H1 (cell line): Measurements from ENCODE around the gene DLAT.

ENCODE experiments used
- ASH2L ChIP-seq: fragments of 200-600, 300-600 bp; sonication (generic); IDR thresholded peaks from one replicate; pipeline ENCODE4 v1.7.1; 2017; ENCODE audit warnings: low read length
- CTCF ChIP-seq, 3 experiments: IDR thresholded peaks; 1 replicate in 2 of 3; 2 replicates in 1 of 3; pipeline versions ENCODE4 v1.5.1 to v1.6.1; 2011; ENCODE audit warnings: low read length in 3 of 3, mild to moderate bottlenecking in 3 of 3, inconsistent platforms in 2 of 3, low read depth in 1 of 3, moderate library complexity in 1 of 3; ENCODE audit not compliant: insufficient read depth in 1 of 3; ENCODE audit errors: control extremely low read depth in 1 of 3
- EGR1 ChIP-seq: IDR thresholded peaks from 2 replicates; pipeline ENCODE4 v1.6.1; 2011; ENCODE audit warnings: low read depth, low read length, borderline replicate concordance
- FOSL1 ChIP-seq: IDR thresholded peaks from 2 replicates; pipeline ENCODE4 v1.6.1; 2011; ENCODE audit warnings: mild to moderate bottlenecking, low read depth, low read length, moderate library complexity; ENCODE audit not compliant: insufficient read depth
- KDM5A ChIP-seq: fragments of 200-600 bp; IDR thresholded peaks from 2 replicates; pipeline ENCODE4 v1.7.1; 2012; ENCODE audit warnings: mild to moderate bottlenecking, low read length, inconsistent platforms, mixed read lengths
- PHF8 ChIP-seq: fragments of 200-600 bp; sonication (generic); conservative IDR thresholded peaks from 2 replicates; pipeline ENCODE4 v1.7.1; 2012; ENCODE audit warnings: low read depth, mild to moderate bottlenecking, inconsistent platforms, low read length, moderate library complexity
- POLR2A ChIP-seq, 2 experiments: IDR thresholded peaks; 1 replicate in 1 of 2; 2 replicates in 1 of 2; pipeline ENCODE4 v1.6.1; 2011; ENCODE audit warnings: low read depth in 2 of 2, low read length in 2 of 2, mild to moderate bottlenecking in 2 of 2; ENCODE audit errors: control extremely low read depth in 1 of 2
- TAF1 ChIP-seq: IDR thresholded peaks from 2 replicates; pipeline ENCODE4 v1.6.1; 2011; ENCODE audit warnings: mild to moderate bottlenecking, low read depth, low read length

- TF ChIP-seq TAF1 (no peak), CTCF (IDR thresholded peaks at IDR 0.05; ENCODE audit: control extremely low read depth in 1 of 3, insufficient read depth in 1 of 3, low read depth in 1 of 3, low read length in 3 of 3) (no peak), FOSL1 (no peak), KDM5A (no peak), PHF8 (no peak), POLR2A (IDR thresholded peaks at IDR 0.05; ENCODE audit: control extremely low read depth in 1 of 2, low read depth in 2 of 2, low read length in 2 of 2) (no peak), ASH2L (no peak), EGR1 (no peak)
These were observed 17.7 kb downstream of the DLAT start for GRCh38 chr11:112042961-112043304.
